Ishikawa (cell line): ENCODE measurements around the gene CMSS1.

Experiments
- CEBPB ChIP-seq: IDR thresholded peaks from 2 replicates; pipeline ENCODE4 v1.6.1; 2012
- CREB1 ChIP-seq: IDR thresholded peaks from 2 replicates; pipeline ENCODE4 v1.6.1; 2012; ENCODE audit warnings: low read depth
- EGR1 ChIP-seq: IDR thresholded peaks from 2 replicates; pipeline ENCODE4 v1.6.1; 2012
- EP300 ChIP-seq: IDR thresholded peaks from 2 replicates; pipeline ENCODE4 v1.6.1; 2012; ENCODE audit warnings: borderline replicate concordance
- FOXM1 ChIP-seq: IDR thresholded peaks from 2 replicates; pipeline ENCODE4 v1.6.1; 2012; ENCODE audit warnings: low read depth, borderline replicate concordance
- MAX ChIP-seq: IDR thresholded peaks from 2 replicates; pipeline ENCODE4 v1.6.1; 2012
- NFIC ChIP-seq: IDR thresholded peaks from 2 replicates; pipeline ENCODE4 v1.6.1; 2012
- RAD21 ChIP-seq: IDR thresholded peaks from 2 replicates; pipeline ENCODE4 v1.6.1; 2012; ENCODE audit warnings: low read depth
- REST ChIP-seq: IDR thresholded peaks from 2 replicates; pipeline ENCODE4 v1.6.1; 2012; ENCODE audit warnings: low read depth, mild to moderate bottlenecking
- TAF1 ChIP-seq: IDR thresholded peaks from 2 replicates; pipeline ENCODE4 v1.6.1; 2012; ENCODE audit warnings: low read depth, mild to moderate bottlenecking
- TCF12 ChIP-seq: IDR thresholded peaks from 2 replicates; pipeline ENCODE4 v1.6.1; 2012; ENCODE audit warnings: low read depth
- TEAD4 ChIP-seq: IDR thresholded peaks from 2 replicates; pipeline ENCODE4 v1.6.1; 2012
- USF1 ChIP-seq: IDR thresholded peaks from 2 replicates; pipeline ENCODE4 v1.6.1; 2012
- YY1 ChIP-seq: IDR thresholded peaks from 2 replicates; pipeline ENCODE4 v1.6.1; 2012; ENCODE audit warnings: low read depth
- ZBTB7A ChIP-seq: IDR thresholded peaks from 2 replicates; pipeline ENCODE4 v1.6.1; 2012; ENCODE audit warnings: low read depth

The CMSS1 gene

GRCh38 chr3:100106094-100106493 is 288.4 kb downstream of the CMSS1 start:
- TF ChIP-seq ZBTB7A, result no peak
- TF ChIP-seq CEBPB, result no peak
- no peak for TF ChIP-seq CREB1
- TF ChIP-seq FOXM1, result no peak
- TF ChIP-seq EP300, result no peak
- TF ChIP-seq TAF1, result no peak
- no peak for TF ChIP-seq USF1
- TF ChIP-seq TCF12, result no peak
- no peak for TF ChIP-seq REST
- TF ChIP-seq MAX, result no peak
- TF ChIP-seq NFIC, result no peak

- TF ChIP-seq NFIC (0 out of 2 replicates have a peak, but pooled peaks have one; percentile 18), MAX (no peak)
Measured at GRCh38 chr3:100106531-100107141, 289.0 kb downstream of the CMSS1 start.

GRCh38 chr3:100107221-100107814 is 289.7 kb downstream of the CMSS1 start:
- TF ChIP-seq YY1, result no peak
- no peak for TF ChIP-seq TCF12
- no peak for TF ChIP-seq NFIC
- TF ChIP-seq CEBPB, result no peak
- TF ChIP-seq RAD21, result no peak
- no peak for TF ChIP-seq FOXM1
- no peak for TF ChIP-seq USF1
- no peak for TF ChIP-seq REST
- TF ChIP-seq MAX, result no peak
- no peak for TF ChIP-seq TAF1
- no peak for TF ChIP-seq CREB1
- TF ChIP-seq EGR1, result no peak

GRCh38 chr3:100108464-100109079 is 290.9 kb downstream of the CMSS1 start:
- TF ChIP-seq NFIC (no peak), TCF12 (no peak), TEAD4 (no peak), CEBPB (peak; percentile 63; the same call in 1 of the 2 replicates), EP300 (no peak), CREB1 (no peak), EGR1 (no peak), YY1 (no peak)

GRCh38 chr3:100110162-100110561 is 292.5 kb downstream of the CMSS1 start:
- TF ChIP-seq TEAD4 (no peak), FOXM1 (no peak), ZBTB7A (no peak), TAF1 (no peak), EGR1 (no peak)

- TF ChIP-seq TAF1 (no peak), USF1 (no peak), RAD21 (no peak)
Measured at GRCh38 chr3:100111728-100112127, 294.1 kb downstream of the CMSS1 start.
